Measurements from ENCODE around the gene SREBF2. TPM values are rescaled to one million over a fixed set of nuclear protein-coding genes. Genes with fewer than 3 reads are reported as not detected.
A peak's percentile ranks its signal among the peaks of the same experiment; 100 is the strongest.

The SREBF2 gene
- total RNA-seq (287 and 304 TPM in 2 replicates), polyA plus RNA-seq (106 and 116 TPM in 2 replicates), polyA minus RNA-seq (66.2 and 134 TPM in 2 replicates)
- total RNA-seq (2013), result 36.6 TPM

DNA sequence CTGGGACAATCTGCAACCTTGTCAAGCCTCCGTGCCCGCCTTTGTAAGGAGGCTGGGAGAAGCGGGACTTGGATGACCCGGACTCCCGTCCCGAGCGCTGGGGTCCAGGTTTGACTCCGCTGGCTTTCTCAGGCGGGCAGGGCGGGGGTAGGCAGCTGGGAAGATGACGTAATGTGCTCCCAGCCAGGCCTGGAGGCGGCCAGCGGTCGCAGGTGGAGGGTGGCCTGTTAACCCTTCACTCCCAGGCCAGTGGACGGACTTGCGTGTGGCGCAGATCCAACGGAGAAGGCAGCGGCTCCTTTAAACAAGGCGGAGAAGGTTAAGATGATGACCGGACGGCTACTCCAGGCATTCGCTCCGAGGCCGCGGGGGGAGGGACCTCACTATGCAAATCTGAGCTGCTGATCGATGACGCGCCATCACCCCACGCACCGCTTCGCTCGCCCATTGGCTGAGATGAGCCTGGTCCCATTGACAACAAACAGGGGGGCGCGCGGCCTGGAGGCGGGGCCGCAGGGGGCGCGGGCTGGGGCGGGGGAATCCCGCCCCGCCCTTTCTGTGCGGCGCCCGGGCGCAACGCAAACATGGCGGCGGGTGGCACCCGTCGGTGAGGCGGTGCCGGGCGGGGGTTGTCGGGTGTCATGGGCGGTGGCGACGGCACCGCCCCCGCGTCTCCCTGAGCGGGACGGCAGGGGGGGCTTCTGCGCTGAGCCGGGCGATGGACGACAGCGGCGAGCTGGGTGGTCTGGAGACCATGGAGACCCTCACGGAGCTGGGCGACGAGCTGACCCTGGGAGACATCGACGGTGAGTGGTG is at the start of gene SREBF2:
Gene SREBF2 (plus strand): TSS at position 553 of the 816 bp plus-strand sequence. CDS start 166 bp downstream, at position 719.
- H3K9me3 Mint-ChIP-seq (ENCODE audit: insufficient read depth), result no peaks in the 10 kb centered on the region
- peak within 1 kb of the TSS; percentile 49 to 92 (median 90) for H3K4me3 ChIP-seq (ENCODE audit: control extremely low read depth in 1 of 5, extremely low read depth in 1 of 5, insufficient read depth in 1 of 5, low read depth in 2 of 5, low read length in 4 of 5)
- TF ChIP-seq, protein P1, sequence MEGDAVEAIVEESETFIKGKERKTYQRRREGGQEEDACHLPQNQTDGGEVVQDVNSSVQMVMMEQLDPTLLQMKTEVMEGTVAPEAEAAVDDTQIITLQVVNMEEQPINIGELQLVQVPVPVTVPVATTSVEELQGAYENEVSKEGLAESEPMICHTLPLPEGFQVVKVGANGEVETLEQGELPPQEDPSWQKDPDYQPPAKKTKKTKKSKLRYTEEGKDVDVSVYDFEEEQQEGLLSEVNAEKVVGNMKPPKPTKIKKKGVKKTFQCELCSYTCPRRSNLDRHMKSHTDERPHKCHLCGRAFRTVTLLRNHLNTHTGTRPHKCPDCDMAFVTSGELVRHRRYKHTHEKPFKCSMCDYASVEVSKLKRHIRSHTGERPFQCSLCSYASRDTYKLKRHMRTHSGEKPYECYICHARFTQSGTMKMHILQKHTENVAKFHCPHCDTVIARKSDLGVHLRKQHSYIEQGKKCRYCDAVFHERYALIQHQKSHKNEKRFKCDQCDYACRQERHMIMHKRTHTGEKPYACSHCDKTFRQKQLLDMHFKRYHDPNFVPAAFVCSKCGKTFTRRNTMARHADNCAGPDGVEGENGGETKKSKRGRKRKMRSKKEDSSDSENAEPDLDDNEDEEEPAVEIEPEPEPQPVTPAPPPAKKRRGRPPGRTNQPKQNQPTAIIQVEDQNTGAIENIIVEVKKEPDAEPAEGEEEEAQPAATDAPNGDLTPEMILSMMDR (IDR thresholded peaks at IDR 0.05), result no peak
- TF ChIP-seq EZH2 (IDR thresholded peaks at IDR 0.05; ENCODE audit: borderline replicate concordance, insufficient read depth, low read depth, low read length, poor library complexity, severe bottlenecking), result no peak
- no peaks in the 10 kb centered on the region for H3K27me3 Mint-ChIP-seq
- ChIA-PET POLR2A (interaction anchor here (0.5 to 4.6 kb wide), 27 partner anchors 8 to 881 kb away, joined by 3 to 64 read pairs (median 4); partner anchors contain the start of genes CCDC134, CENPM, NDUFA6 and SMIM45), CTCF (interaction anchor here (0.7 to 4.8 kb wide), 16 partner anchors 9 to 135 kb away, joined by 3 to 40 read pairs (median 4); partner anchors contain the start of genes MEI1, SHISA8 and TNFRSF13C)
- H3K36me3 ChIP-seq (replicated peaks in 1 of 2; ENCODE audit: control extremely low read depth in 1 of 2, control insufficient read depth in 1 of 2, extremely low read depth in 1 of 2, insufficient read depth in 2 of 2, low read length in 1 of 2), result peaks cover 0 to 18% of the 10 kb centered on the region in 2 experiments
- peak within 1 kb of the TSS; percentile 99 for H3K27ac Mint-ChIP-seq
- peak; percentile 86 for ATAC-seq (ENCODE audit: low read depth)
- peaks cover 49% of the 10 kb centered on the region for H3K79me2 ChIP-seq (ENCODE audit: control insufficient read depth, insufficient read depth, low read length)
- DNase-seq, result peak; percentile 99
- peak within 1 kb of the TSS; percentile 97 for H3K9ac ChIP-seq (ENCODE audit: low read length)
- under 1% methylated on average over 75 of the region's 75 CpGs for WGBS (ENCODE audit: insufficient coverage)
- H3K4me1 ChIP-seq (ENCODE audit: control insufficient read depth in 2 of 2, insufficient read depth in 2 of 2, low read length in 2 of 2), result peaks cover 20 to 36% of the 10 kb centered on the region in 2 donors
- H3K27me3 ChIP-seq (replicated peaks in 1 of 4; ENCODE audit: control extremely low read depth in 1 of 4, control insufficient read depth in 3 of 4, insufficient read depth in 4 of 4, low read length in 3 of 4), result no peaks in the 10 kb centered on the region
- H3K9me3 ChIP-seq (ENCODE audit: control extremely low read depth in 1 of 3, control insufficient read depth in 2 of 3, insufficient read depth in 1 of 3, low read length in 2 of 3), result no peaks in the 10 kb centered on the region
- peaks cover 55% of the 10 kb centered on the region for H3K4me1 Mint-ChIP-seq
- peak within 1 kb of the TSS; percentile 96 for H3K4me3 Mint-ChIP-seq
- peaks cover 4% of the 10 kb centered on the region for H4K20me1 ChIP-seq (ENCODE audit: control insufficient read depth, insufficient read depth, low read length, poor library complexity, severe bottlenecking)
- H2AFZ ChIP-seq (ENCODE audit: insufficient read depth, low read depth, low read length, poor library complexity, severe bottlenecking), result peak within 1 kb of the TSS; percentile 59
- intact Hi-C loops (cut with micrococcal nuclease), result loop anchor here (1.0 to 2.0 kb wide), 11 partner anchors 10 to 258 kb away; partner anchors contain the start of genes CCDC134, NDUFA6, SMDT1 and WBP2NL
- H3K27ac ChIP-seq (ENCODE audit: low read length in 2 of 2), result peak within 1 kb of the TSS; percentile 99 to 100
- H3K4me2 ChIP-seq (replicated peaks; ENCODE audit: low read depth, low read length, poor library complexity, severe bottlenecking), result peak within 1 kb of the TSS; percentile 92
